H9 (cell line): Measurements from ENCODE around the gene LARP1. TPM values are rescaled to one million over a fixed set of nuclear protein-coding genes. Genes with fewer than 3 reads are reported as not detected.
A peak's percentile ranks its signal among the peaks of the same experiment; 100 is the strongest.

Source experiments
- DNase-seq: peaks from one replicate; pipeline ENCODE4 v3.0.0-alpha.2; 2017
- H2AFZ ChIP-seq: one replicate; pipeline ENCODE4 v1.6.1; 2013; ENCODE audit warnings: mild to moderate bottlenecking, low read length, control low read depth, moderate library complexity
- H2AK5ac ChIP-seq: 2 replicates; pipeline ENCODE4 v1.6.1; 2013; ENCODE audit warnings: low read length, control low read depth, mixed read lengths; ENCODE audit not compliant: insufficient read length
- H2BK120ac ChIP-seq: one replicate; pipeline ENCODE4 v1.6.1; 2013; ENCODE audit warnings: low read depth, mild to moderate bottlenecking, low read length, control low read depth, inconsistent platforms; ENCODE audit not compliant: poor library complexity, severe bottlenecking
- H2BK12ac ChIP-seq: 2 replicates; pipeline ENCODE4 v1.6.1; 2013; ENCODE audit warnings: low read length, control low read depth, mixed read lengths, low read depth; ENCODE audit not compliant: insufficient read length
- H2BK15ac ChIP-seq: 2 replicates; pipeline ENCODE4 v1.6.1; 2013; ENCODE audit warnings: low read depth, low read length, control low read depth
- H2BK20ac ChIP-seq: one replicate; pipeline ENCODE4 v1.6.1; 2013; ENCODE audit warnings: low read depth, mild to moderate bottlenecking, low read length, control low read depth, inconsistent platforms; ENCODE audit not compliant: poor library complexity, severe bottlenecking
- H2BK5ac ChIP-seq: 2 replicates; pipeline ENCODE4 v1.6.1; 2013; ENCODE audit warnings: low read length, control low read depth, mixed read lengths; ENCODE audit not compliant: insufficient read length
- H3K14ac ChIP-seq: 2 replicates; pipeline ENCODE4 v1.6.1; 2013; ENCODE audit warnings: low read length, control low read depth; ENCODE audit not compliant: insufficient read depth
- H3K18ac ChIP-seq: 2 replicates; pipeline ENCODE4 v1.6.1; 2013; ENCODE audit warnings: low read depth, mild to moderate bottlenecking, mixed read lengths, low read length, control low read depth; ENCODE audit not compliant: insufficient read length
- H3K23ac ChIP-seq: 2 replicates; pipeline ENCODE4 v1.6.1; 2013; ENCODE audit warnings: low read length, control low read depth, mixed read lengths, low read depth; ENCODE audit not compliant: insufficient read length
- H3K23me2 ChIP-seq: 2 replicates; pipeline ENCODE4 v1.6.1; 2013; ENCODE audit warnings: low read depth, mild to moderate bottlenecking, mixed read lengths, low read length, control low read depth; ENCODE audit not compliant: insufficient read length, poor library complexity, severe bottlenecking
- H3K27ac ChIP-seq: 2 replicates; pipeline ENCODE4 v1.5.1; 2013; ENCODE audit warnings: low read length, control low read depth, mixed read lengths, low read depth; ENCODE audit not compliant: insufficient read length
- H3K27me3 ChIP-seq: 2 replicates; pipeline ENCODE4 v1.6.1; 2013; ENCODE audit warnings: low read length, control low read depth, inconsistent platforms; ENCODE audit not compliant: insufficient read depth
- H3K4ac ChIP-seq: 2 replicates; pipeline ENCODE4 v1.6.1; 2013; ENCODE audit warnings: low read depth, mild to moderate bottlenecking, control low read depth, inconsistent platforms, low read length, moderate library complexity
- H3K4me1 ChIP-seq: 2 replicates; pipeline ENCODE4 v1.6.1; 2013; ENCODE audit warnings: low read length, control low read depth, inconsistent platforms; ENCODE audit not compliant: insufficient read depth
- H3K4me2 ChIP-seq: 2 replicates; pipeline ENCODE4 v1.6.1; 2013; ENCODE audit warnings: low read length, control low read depth, mixed read lengths; ENCODE audit not compliant: insufficient read length, insufficient read depth
- H3K56ac ChIP-seq: 2 replicates; pipeline ENCODE4 v1.6.1; 2013; ENCODE audit warnings: low read depth, mild to moderate bottlenecking, mixed read lengths, low read length, control low read depth; ENCODE audit not compliant: insufficient read length
- H3K79me1 ChIP-seq: 2 replicates; pipeline ENCODE4 v1.6.1; 2013; ENCODE audit warnings: low read depth, mild to moderate bottlenecking, moderate library complexity, low read length, control low read depth, inconsistent platforms; ENCODE audit not compliant: insufficient read depth, poor library complexity, severe bottlenecking
- H3K79me2 ChIP-seq: 2 replicates; pipeline ENCODE4 v1.6.1; 2013; ENCODE audit warnings: low read length, control low read depth, inconsistent platforms; ENCODE audit not compliant: insufficient read depth
- H3K9ac ChIP-seq: 2 replicates; pipeline ENCODE4 v1.6.1; 2013; ENCODE audit warnings: low read length, control low read depth, mixed read lengths; ENCODE audit not compliant: insufficient read length; ENCODE audit errors: extremely low read depth
- H3K9me3 ChIP-seq: one replicate; pipeline ENCODE4 v1.6.1; 2013; ENCODE audit warnings: low read depth, low read length, inconsistent platforms; ENCODE audit not compliant: control insufficient read depth
- H3T11ph ChIP-seq: one replicate; pipeline ENCODE4 v1.6.1; 2013; ENCODE audit warnings: mild to moderate bottlenecking, low read length, control low read depth, inconsistent platforms
- H4K20me1 ChIP-seq: one replicate; pipeline ENCODE4 v1.6.1; 2013; ENCODE audit not compliant: control insufficient read depth, insufficient read length, insufficient read depth
- H4K5ac ChIP-seq: 2 replicates; pipeline ENCODE4 v1.6.1; 2013; ENCODE audit warnings: low read depth, mild to moderate bottlenecking, mixed read lengths, low read length, control low read depth; ENCODE audit not compliant: insufficient read length
- H4K8ac ChIP-seq: replicated peaks from 2 replicates; pipeline ENCODE4 v1.6.1; 2013; ENCODE audit warnings: low read length, control low read depth, mixed read lengths, low read depth; ENCODE audit not compliant: insufficient read length
- H4K91ac ChIP-seq: 2 replicates; pipeline ENCODE4 v1.6.1; 2013; ENCODE audit warnings: low read depth, mild to moderate bottlenecking, moderate library complexity, mixed read lengths, low read length, control low read depth; ENCODE audit not compliant: insufficient read length
- H3K27ac Mint-ChIP-seq, 3 experiments: 2 replicates in 2 of 3; 3 replicates in 1 of 3; pipeline ENCODE4 v1.8.0; 2020 to 2021; ENCODE audit warnings: mixed read lengths in 3 of 3, mild to moderate bottlenecking in 1 of 3, moderate library complexity in 1 of 3
- H3K27me3 Mint-ChIP-seq: 2 replicates; pipeline ENCODE4 v1.8.0; 2021; ENCODE audit warnings: low read depth, mild to moderate bottlenecking, moderate library complexity, mixed read lengths
- H3K36me3 Mint-ChIP-seq, 3 experiments: 2 replicates in 2 of 3; 3 replicates in 1 of 3; pipeline ENCODE4 v1.8.0; 2020 to 2021; ENCODE audit warnings: low read depth in 3 of 3, mixed read lengths in 3 of 3; ENCODE audit not compliant: insufficient read depth in 1 of 3
- H3K4me1 Mint-ChIP-seq, 2 experiments: 2 replicates each; pipeline ENCODE4 v1.8.0; 2020; ENCODE audit warnings: mixed read lengths in 2 of 2
- H3K4me3 Mint-ChIP-seq, 2 experiments: 2 replicates in 1 of 2; 3 replicates in 1 of 2; pipeline ENCODE4 v1.8.0; 2020 to 2021; ENCODE audit warnings: mild to moderate bottlenecking in 2 of 2, mixed read lengths in 2 of 2, moderate library complexity in 1 of 2
- H3K9me3 Mint-ChIP-seq, 2 experiments: 2 replicates in 1 of 2; 3 replicates in 1 of 2; pipeline ENCODE4 v1.8.0; 2020; ENCODE audit warnings: mild to moderate bottlenecking in 2 of 2, mixed read lengths in 2 of 2, moderate library complexity in 1 of 2
- CTCF ChIP-seq: fragments of 200-600 bp; sonication (generic); conservative IDR thresholded peaks from 3 replicates; pipeline ENCODE4 v1.8.0; 2021; ENCODE audit warnings: antibody characterized with exemption, mild to moderate bottlenecking
- WGBS: extraction: QIAGEN DNeasy Blood & Tissue Kit; methylation state at CpG from one replicate; pipeline ENCODE4 v1.1.7; 2013; ENCODE audit warnings: missing lambda C conversion rate, low lambda C conversion rate, mixed read lengths; ENCODE audit not compliant: insufficient read length; ENCODE audit errors: extremely low coverage; 5-methylcytosine and 5-hydroxymethylcytosine counted together
- total RNA-seq: library from RNA; stranded (reverse); gene quantifications from 2 replicates; pipeline ENCODE4 v1.2.1, GENCODE V29; 2021

Gene LARP1
- total RNA-seq, 1 experiment from 2014 or later = 405 TPM

GRCh38 chr5:154783774-154784460 lies 28.7 kb downstream of the LARP1 start:
- no peak for DNase-seq
- no peak overlapping the region for H4K8ac ChIP-seq
- H3K14ac ChIP-seq = no peak overlapping the region
- H3K79me2 ChIP-seq = peaks cover 87% of the 10 kb centered on the region
- peaks cover 26% of the 10 kb centered on the region for H3K4me1 ChIP-seq
- peaks cover 13% of the 10 kb centered on the region for H3K79me1 ChIP-seq
- H4K20me1 ChIP-seq = no peaks in the 10 kb centered on the region
- H2BK15ac ChIP-seq = no peak overlapping the region
- H3K18ac ChIP-seq = no peak overlapping the region
- Mint-ChIP-seq H3K36me3 (peaks cover 4 to 9% (median 6%) of the 10 kb centered on the region in 3 experiments; a peak in 5 of 7 replicates), H3K27ac (peak overlapping the region in 1 of 3 experiments; percentile 75; a peak in 2 of 7 replicates), H3K4me1 (peaks cover 78 to 85% of the 10 kb centered on the region in 2 experiments), H3K9me3 (no peaks in the 10 kb centered on the region), H3K4me3 (peak overlapping the region in 1 of 2 experiments; percentile 21; a peak in 2 of 5 replicates), H3K27me3 (no peaks in the 10 kb centered on the region)
- H3K4ac ChIP-seq = no peak overlapping the region
- H2BK12ac ChIP-seq = no peak overlapping the region
- WGBS = no CpG with 5 or more reads among the region's 11 CpGs
- peak overlapping the region; percentile 30 for H4K91ac ChIP-seq
- no peak overlapping the region for H3K4me2 ChIP-seq
- no peak overlapping the region for H3K56ac ChIP-seq
- H2BK120ac ChIP-seq = no peak overlapping the region
- no peak overlapping the region for H2BK20ac ChIP-seq
- H3K9me3 ChIP-seq = no peaks in the 10 kb centered on the region
- H3K23me2 ChIP-seq = no peaks in the 10 kb centered on the region
- no peak overlapping the region for H2BK5ac ChIP-seq
- TF ChIP-seq CTCF = no peak
- H2AK5ac ChIP-seq = no peak overlapping the region
- no peak overlapping the region for H4K5ac ChIP-seq
- no peak overlapping the region for H3T11ph ChIP-seq
- H3K9ac ChIP-seq = no peak overlapping the region
- H3K27ac ChIP-seq = no peak overlapping the region
- no peak overlapping the region for H2AFZ ChIP-seq
- no peak overlapping the region for H3K23ac ChIP-seq
- no peaks in the 10 kb centered on the region for H3K27me3 ChIP-seq
